Fibroblast of peridontal ligament (primary cell): ENCODE measurements around the gene HYPK.

Experiments
- DNase-seq: peaks from one replicate; pipeline ENCODE4 v3.0.0-alpha.2; 2010; ENCODE audit errors: extremely low read depth

Gene HYPK

DNA sequence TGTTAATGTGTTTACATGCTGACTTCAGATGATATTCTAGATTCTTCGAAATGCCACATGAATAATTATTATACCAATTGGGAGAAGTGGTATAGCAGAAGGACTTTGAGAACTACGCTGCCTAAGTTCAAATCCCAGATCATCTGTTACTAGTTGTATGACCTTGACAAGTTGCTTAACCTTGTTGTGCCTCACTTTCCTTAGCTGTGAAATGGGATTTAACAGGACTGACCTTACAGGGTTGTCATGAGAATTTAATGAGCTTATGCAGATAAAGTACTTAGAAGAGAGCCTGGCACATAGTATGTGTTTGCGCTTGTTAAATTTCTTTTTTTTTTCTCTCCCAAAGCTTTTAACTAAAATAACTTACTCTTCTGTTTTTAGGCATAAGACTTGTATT lies 50.9 kb downstream of the HYPK start:
- no peak for DNase-seq

DNA sequence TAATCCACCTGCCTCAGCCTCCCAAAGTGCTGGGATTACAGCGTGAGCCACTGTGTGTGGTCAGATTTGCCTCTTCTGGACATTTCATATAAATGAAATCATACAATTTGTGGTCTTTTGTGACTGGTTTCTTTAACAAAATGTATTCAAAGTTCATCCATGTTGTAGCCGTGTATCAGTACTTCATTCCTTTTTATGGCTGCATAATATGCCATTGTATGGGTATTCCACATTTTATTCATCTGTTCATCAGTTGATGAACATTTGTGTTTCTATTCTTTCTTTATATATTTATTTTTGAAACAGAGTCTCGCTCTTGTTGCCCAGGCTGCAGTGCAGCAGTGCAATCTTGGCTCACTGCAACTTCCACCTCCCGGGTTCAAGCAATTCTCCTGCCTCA lies 52.2 kb downstream of the HYPK start:
- no peak for DNase-seq
